Measurements from ENCODE around the gene ARL14EPL.

ARL14EPL gene

GRCh38 chr5:116062352-116062751, 30.1 kb downstream of the ARL14EPL start:
- TF ChIP-seq OSR1 (CRISPR knock-in tag; IDR thresholded peaks at IDR 0.05), result no peak
- TF ChIP-seq ZNF565 (CRISPR knock-in tag; conservative IDR thresholded peaks at IDR 0.05; ENCODE audit: low read depth), result no peak
- no peak for TF ChIP-seq TSHZ2 (CRISPR knock-in tag; IDR thresholded peaks at IDR 0.05)
- no peak for TF ChIP-seq CSDC2 (CRISPR knock-in tag; IDR thresholded peaks at IDR 0.05)
- TF ChIP-seq SNAI2 (CRISPR knock-in tag; IDR thresholded peaks at IDR 0.05), result no peak
- TF ChIP-seq GLIS3 (CRISPR knock-in tag; IDR thresholded peaks at IDR 0.05), result no peak
- TF ChIP-seq ZNF70 (CRISPR knock-in tag; IDR thresholded peaks at IDR 0.05), result no peak
- TF ChIP-seq ARNTL (CRISPR knock-in tag; IDR thresholded peaks at IDR 0.05; ENCODE audit: borderline replicate concordance, low read depth), result no peak
- TF ChIP-seq ISL1 (CRISPR knock-in tag; IDR thresholded peaks at IDR 0.05), result no peak
- no peak for TF ChIP-seq BACH2 (CRISPR knock-in tag; IDR thresholded peaks at IDR 0.05; ENCODE audit: borderline replicate concordance)
- TF ChIP-seq PPARA (CRISPR knock-in tag; IDR thresholded peaks at IDR 0.05; ENCODE audit: borderline replicate concordance), result no peak
- ATAC-seq, result no peak

DNA sequence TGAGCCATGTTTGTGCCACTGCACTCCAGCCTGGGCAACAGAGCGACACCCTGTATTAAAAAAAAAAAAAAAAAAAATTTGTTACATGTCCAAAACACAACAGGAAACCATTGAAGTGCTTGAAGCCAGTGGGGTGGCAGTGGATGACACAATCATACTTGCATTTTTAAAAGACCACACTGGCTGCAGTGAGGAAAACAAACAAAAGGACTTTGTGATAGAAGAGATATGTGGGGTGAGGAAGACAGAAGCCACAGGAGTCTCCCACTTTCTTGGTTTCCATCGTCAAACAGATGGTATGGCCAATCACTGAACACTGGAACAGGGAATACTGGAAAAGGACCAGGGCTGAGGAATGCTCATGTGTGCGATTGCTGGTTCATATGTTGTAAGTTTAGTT, 31.7 kb downstream of the ARL14EPL start:
- ATAC-seq, result no peak
- no peak for TF ChIP-seq ZFP30 (CRISPR knock-in tag; IDR thresholded peaks at IDR 0.05)
- TF ChIP-seq, protein P1, sequence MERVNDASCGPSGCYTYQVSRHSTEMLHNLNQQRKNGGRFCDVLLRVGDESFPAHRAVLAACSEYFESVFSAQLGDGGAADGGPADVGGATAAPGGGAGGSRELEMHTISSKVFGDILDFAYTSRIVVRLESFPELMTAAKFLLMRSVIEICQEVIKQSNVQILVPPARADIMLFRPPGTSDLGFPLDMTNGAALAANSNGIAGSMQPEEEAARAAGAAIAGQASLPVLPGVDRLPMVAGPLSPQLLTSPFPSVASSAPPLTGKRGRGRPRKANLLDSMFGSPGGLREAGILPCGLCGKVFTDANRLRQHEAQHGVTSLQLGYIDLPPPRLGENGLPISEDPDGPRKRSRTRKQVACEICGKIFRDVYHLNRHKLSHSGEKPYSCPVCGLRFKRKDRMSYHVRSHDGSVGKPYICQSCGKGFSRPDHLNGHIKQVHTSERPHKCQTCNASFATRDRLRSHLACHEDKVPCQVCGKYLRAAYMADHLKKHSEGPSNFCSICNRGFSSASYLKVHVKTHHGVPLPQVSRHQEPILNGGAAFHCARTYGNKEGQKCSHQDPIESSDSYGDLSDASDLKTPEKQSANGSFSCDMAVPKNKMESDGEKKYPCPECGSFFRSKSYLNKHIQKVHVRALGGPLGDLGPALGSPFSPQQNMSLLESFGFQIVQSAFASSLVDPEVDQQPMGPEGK (CRISPR knock-in tag; IDR thresholded peaks at IDR 0.05; ENCODE audit: borderline replicate concordance), result no peak
- TF ChIP-seq CREB5 (CRISPR knock-in tag; IDR thresholded peaks at IDR 0.05; ENCODE audit: low read depth), result no peak

DNA sequence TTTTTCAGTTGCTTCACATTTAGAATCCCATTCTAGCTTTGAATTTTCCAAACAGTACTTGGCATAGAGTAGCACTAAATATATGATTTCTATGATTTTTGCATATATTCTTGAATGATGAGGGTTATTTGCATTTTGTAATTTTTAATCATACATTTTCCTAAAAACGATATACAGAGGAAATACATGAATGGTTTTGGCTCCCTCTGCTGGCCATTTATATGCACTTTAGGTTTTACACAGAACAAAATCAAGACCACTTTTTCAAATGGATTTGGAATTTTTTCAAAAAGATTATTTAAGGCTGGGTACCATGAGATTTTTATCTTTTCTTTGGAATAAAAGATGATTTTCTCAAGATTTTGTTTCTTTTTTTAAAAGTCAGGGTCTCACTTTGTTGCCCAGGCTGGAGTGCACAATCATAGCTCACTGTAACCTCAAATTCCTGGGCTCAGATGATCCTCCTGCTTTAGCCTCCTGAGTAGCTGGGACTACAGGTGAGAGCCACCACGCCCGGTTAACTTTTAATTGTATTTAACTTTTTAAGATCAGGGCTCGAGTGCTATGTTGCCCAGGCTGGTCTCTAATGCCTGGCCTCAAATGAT, 35.9 kb downstream of the ARL14EPL start:
- peak; percentile 83 for ATAC-seq
- TF ChIP-seq TCF4 (CRISPR knock-in tag; IDR thresholded peaks at IDR 0.05; ENCODE audit: borderline replicate concordance), result no peak
- no peak for TF ChIP-seq ZNF8 (CRISPR knock-in tag; IDR thresholded peaks at IDR 0.05)
- TF ChIP-seq RARB (CRISPR knock-in tag; IDR thresholded peaks at IDR 0.05), result no peak
- TF ChIP-seq ZFP3 (CRISPR knock-in tag; IDR thresholded peaks at IDR 0.05), result no peak
- TF ChIP-seq OSR1 (CRISPR knock-in tag; IDR thresholded peaks at IDR 0.05), result no peak
- no peak for TF ChIP-seq POU6F1 (CRISPR knock-in tag; IDR thresholded peaks at IDR 0.05; ENCODE audit: borderline replicate concordance, low read depth)
- TF ChIP-seq ISL1 (CRISPR knock-in tag; IDR thresholded peaks at IDR 0.05), result no peak
- TF ChIP-seq, protein P2, sequence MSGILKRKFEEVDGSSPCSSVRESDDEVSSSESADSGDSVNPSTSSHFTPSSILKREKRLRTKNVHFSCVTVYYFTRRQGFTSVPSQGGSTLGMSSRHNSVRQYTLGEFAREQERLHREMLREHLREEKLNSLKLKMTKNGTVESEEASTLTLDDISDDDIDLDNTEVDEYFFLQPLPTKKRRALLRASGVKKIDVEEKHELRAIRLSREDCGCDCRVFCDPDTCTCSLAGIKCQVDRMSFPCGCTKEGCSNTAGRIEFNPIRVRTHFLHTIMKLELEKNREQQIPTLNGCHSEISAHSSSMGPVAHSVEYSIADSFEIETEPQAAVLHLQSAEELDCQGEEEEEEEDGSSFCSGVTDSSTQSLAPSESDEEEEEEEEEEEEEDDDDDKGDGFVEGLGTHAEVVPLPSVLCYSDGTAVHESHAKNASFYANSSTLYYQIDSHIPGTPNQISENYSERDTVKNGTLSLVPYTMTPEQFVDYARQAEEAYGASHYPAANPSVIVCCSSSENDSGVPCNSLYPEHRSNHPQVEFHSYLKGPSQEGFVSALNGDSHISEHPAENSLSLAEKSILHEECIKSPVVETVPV (CRISPR knock-in tag; IDR thresholded peaks at IDR 0.05), result no peak
- TF ChIP-seq BACH2 (CRISPR knock-in tag; IDR thresholded peaks at IDR 0.05; ENCODE audit: borderline replicate concordance), result no peak
- TF ChIP-seq ESRRG (CRISPR knock-in tag; IDR thresholded peaks at IDR 0.05), result no peak
- TF ChIP-seq, protein P1 (CRISPR knock-in tag; IDR thresholded peaks at IDR 0.05; ENCODE audit: borderline replicate concordance), result no peak
- TF ChIP-seq TSHZ2 (CRISPR knock-in tag; IDR thresholded peaks at IDR 0.05), result no peak
- no peak for TF ChIP-seq ZNF565 (CRISPR knock-in tag; conservative IDR thresholded peaks at IDR 0.05; ENCODE audit: low read depth)
- no peak for TF ChIP-seq ZC3H10 (CRISPR knock-in tag; IDR thresholded peaks at IDR 0.05)
- no peak for TF ChIP-seq ARNTL (CRISPR knock-in tag; IDR thresholded peaks at IDR 0.05; ENCODE audit: borderline replicate concordance, low read depth)
